Measurements from ENCODE around the gene PCSK1N. TPM values are rescaled to one million over a fixed set of nuclear protein-coding genes. Genes with fewer than 3 reads are reported as not detected.

PCSK1N gene
- total RNA-seq, 1 experiment from 2014 or later = 0.22 TPM

- no peaks in the 10 kb centered on the region for H3K9me3 ChIP-seq (ENCODE audit: control insufficient read depth in 1 of 2, insufficient read depth in 1 of 2, low read depth in 1 of 2, low read length in 2 of 2)
- H2AFZ ChIP-seq (ENCODE audit: low read depth, low read length, poor library complexity, severe bottlenecking) = no peak overlapping the region
- no peaks in the 10 kb centered on the region for H3K27me3 ChIP-seq (ENCODE audit: insufficient read depth, low read length)
- ChIA-PET RAD21 (ENCODE audit: low non-redundant PET in 1 of 2, low total read pairs in 2 of 2, uncharacterized antibody in 2 of 2, unreplicated experiment in 2 of 2) (no interaction called here), CTCF (no interaction called here), POLR2A (no interaction called here)
- H3K36me3 ChIP-seq (ENCODE audit: control insufficient read depth in 1 of 2, insufficient read depth in 2 of 2, low read length in 2 of 2) = no peaks in the 10 kb centered on the region
- no peaks in the 10 kb centered on the region for H3K4me1 ChIP-seq (ENCODE audit: control insufficient read depth in 1 of 2, insufficient read depth in 2 of 2, low read length in 2 of 2)
- no peaks in the 10 kb centered on the region for H3K79me2 ChIP-seq (ENCODE audit: insufficient read depth, low read length)
- no peaks in the 10 kb centered on the region for H3K9me2 ChIP-seq (ENCODE audit: insufficient read depth)
- intact Hi-C loops (cut with micrococcal nuclease) = no loop called here
- no peak overlapping the region for H3K9ac ChIP-seq (ENCODE audit: low read length)
- TF ChIP-seq REST (IDR thresholded peaks at IDR 0.05; ENCODE audit: low read depth) (no peak), POLR2A (IDR thresholded peaks at IDR 0.05; ENCODE audit: borderline replicate concordance, extremely low read depth, insufficient read depth, insufficient read length) (no peak)
- DNase-seq (ENCODE audit: low read depth, low spot score) (no peak), ATAC-seq (no peak)
- H3K4me3 ChIP-seq (replicated peaks in 1 of 2; ENCODE audit: low read depth in 1 of 2, low read length in 2 of 2) = no peak overlapping the region
- H3K4me2 ChIP-seq (ENCODE audit: low read length) = no peak overlapping the region
- H4K20me1 ChIP-seq (ENCODE audit: insufficient read depth) = no peaks in the 10 kb centered on the region
- no peak overlapping the region for H3K27ac ChIP-seq (ENCODE audit: low read depth, low read length)
- no TSS peak for BruUV-seq (replicated peaks)
These were observed 21.8 kb downstream of the PCSK1N start for GRCh38 chrX:48813644-48814043.

GRCh38 chrX:48806081-48806480, 29.3 kb downstream of the PCSK1N start:
- CTCF ChIA-PET = no interaction called here
- intact Hi-C loops (cut with micrococcal nuclease) = loop anchor here (10.0 kb wide), 1 partner anchor 89 kb away; the partner anchor contains the start of genes PQBP1 and TIMM17B
- RAD21 ChIA-PET (ENCODE audit: low non-redundant PET in 1 of 2, low total read pairs in 2 of 2, uncharacterized antibody in 2 of 2, unreplicated experiment in 2 of 2) = no interaction called here

More at GRCh38 chrX:48806081-48806480, 29.3 kb downstream of the PCSK1N start:
- Histone ChIP-seq H3K9me2 (ENCODE audit: insufficient read depth) (no peaks in the 10 kb centered on the region), H3K27ac (ENCODE audit: low read depth, low read length) (no peak overlapping the region), H2AFZ (ENCODE audit: low read depth, low read length, poor library complexity, severe bottlenecking) (no peak overlapping the region), H3K4me1 (ENCODE audit: control insufficient read depth in 1 of 2, insufficient read depth in 2 of 2, low read length in 2 of 2) (peaks cover 6% of the 10 kb centered on the region in 2 experiments; a peak in 2 of 4 replicates), H4K20me1 (ENCODE audit: insufficient read depth) (no peaks in the 10 kb centered on the region), H3K9me3 (ENCODE audit: control insufficient read depth in 1 of 2, insufficient read depth in 1 of 2, low read depth in 1 of 2, low read length in 2 of 2) (no peaks in the 10 kb centered on the region), H3K79me2 (ENCODE audit: insufficient read depth, low read length) (peaks cover 2% of the 10 kb centered on the region; the same call in 1 of the 2 replicates), H3K9ac (ENCODE audit: low read length) (no peak overlapping the region), H3K27me3 (ENCODE audit: insufficient read depth, low read length) (no peaks in the 10 kb centered on the region), H3K4me2 (ENCODE audit: low read length) (no peak overlapping the region), H3K36me3 (ENCODE audit: control insufficient read depth in 1 of 2, insufficient read depth in 2 of 2, low read length in 2 of 2) (no peaks in the 10 kb centered on the region; a peak in 2 of 4 replicates), H3K4me3 (replicated peaks in 1 of 2; ENCODE audit: low read depth in 1 of 2, low read length in 2 of 2) (no peak overlapping the region)
- no TSS peak for BruUV-seq (replicated peaks)
- POLR2A ChIA-PET = no interaction called here
- TF ChIP-seq FOSL1 (IDR thresholded peaks at IDR 0.05; ENCODE audit: low read depth) (no peak), REST (IDR thresholded peaks at IDR 0.05; ENCODE audit: low read depth) (no peak), ZFX (IDR thresholded peaks at IDR 0.05) (no peak)
- no peak for DNase-seq (ENCODE audit: low read depth, low spot score)
- ATAC-seq = no peak

Measured in HCT116 (cell line).